CD14-positive monocyte (primary cell): Measurements from ENCODE around the gene GALNT17. TPM values are rescaled to one million over a fixed set of nuclear protein-coding genes. Genes with fewer than 3 reads are reported as not detected.

Source experiments
- DNase-seq, 3 donors: peaks; one replicate each; pipeline ENCODE4 v3.0.0-alpha.2; 2011 to 2022
- H2AFZ ChIP-seq: 2 replicates; pipeline ENCODE4 v1.6.0; 2012; ENCODE audit warnings: mild to moderate bottlenecking, low read depth, low read length, inconsistent platforms; ENCODE audit not compliant: insufficient read depth, poor library complexity, severe bottlenecking
- H3K27ac ChIP-seq, 2 donors: 1 replicate in 1 of 2; 2 replicates in 1 of 2; pipeline ENCODE4 v1.5.1; 2012 to 2013; ENCODE audit warnings: low read length in 2 of 2, control low read depth in 1 of 2, inconsistent platforms in 1 of 2, low read depth in 1 of 2, mild to moderate bottlenecking in 1 of 2
- H3K27me3 ChIP-seq, 2 donors: one replicate each; pipeline versions ENCODE4 v1.6.0 to v1.6.1; 2011 to 2013; ENCODE audit warnings: low read length in 2 of 2; ENCODE audit not compliant: control insufficient read depth in 2 of 2, insufficient read depth in 2 of 2
- H3K36me3 ChIP-seq, 2 donors: replicated peaks in 1 of 2; 1 replicate in 1 of 2; 2 replicates in 1 of 2; pipeline versions ENCODE4 v1.5.1 to v1.6.1; 2012 to 2013; ENCODE audit warnings: low read length in 2 of 2, control low read depth in 1 of 2, inconsistent platforms in 1 of 2, mild to moderate bottlenecking in 1 of 2; ENCODE audit not compliant: insufficient read depth in 2 of 2, control insufficient read depth in 1 of 2
- H3K4me1 ChIP-seq, 2 donors: 1 replicate in 1 of 2; 2 replicates in 1 of 2; pipeline versions ENCODE4 v1.5.1 to v1.6.1; 2012 to 2013; ENCODE audit warnings: low read length in 2 of 2, control low read depth in 1 of 2, inconsistent platforms in 1 of 2, mild to moderate bottlenecking in 1 of 2, moderate library complexity in 1 of 2; ENCODE audit not compliant: insufficient read depth in 2 of 2, control insufficient read depth in 1 of 2
- H3K4me2 ChIP-seq: replicated peaks from 2 replicates; pipeline ENCODE3; 2012; ENCODE audit warnings: low read length, moderate library complexity, mild to moderate bottlenecking; ENCODE audit not compliant: poor library complexity, severe bottlenecking; ENCODE audit errors: extremely low read depth
- H3K4me3 ChIP-seq, 3 experiments: fragments of 200-600 bp in 1 of 3; sonication (generic) in 1 of 3; replicated peaks in 1 of 3; 1 replicate in 2 of 3; 2 replicates in 1 of 3; pipeline ENCODE4 v1.5.1; 2011 to 2013; ENCODE audit warnings: low read length in 3 of 3, mild to moderate bottlenecking in 3 of 3, control low read depth in 2 of 3, low read depth in 2 of 3, inconsistent platforms in 1 of 3, moderate library complexity in 1 of 3
- H3K79me2 ChIP-seq: 2 replicates; pipeline ENCODE4 v1.6.0; 2012; ENCODE audit warnings: mild to moderate bottlenecking, control low read depth, inconsistent platforms, low read length, moderate library complexity; ENCODE audit not compliant: insufficient read depth
- H3K9ac ChIP-seq: 2 replicates; pipeline ENCODE4 v1.6.0; 2017; ENCODE audit warnings: low read length, mild to moderate bottlenecking; ENCODE audit not compliant: insufficient read depth, poor library complexity, severe bottlenecking
- H3K9me3 ChIP-seq, 2 donors: replicated peaks in 1 of 2; 1 replicate in 1 of 2; 2 replicates in 1 of 2; pipeline versions ENCODE4 v1.5.1 to v1.6.1; 2012 to 2013; ENCODE audit warnings: low read length in 2 of 2, control low read depth in 1 of 2; ENCODE audit not compliant: control insufficient read depth in 1 of 2, insufficient read depth in 1 of 2
- H4K20me1 ChIP-seq: 2 replicates; pipeline ENCODE4 v1.6.0; 2012; ENCODE audit warnings: mild to moderate bottlenecking, low read length, control low read depth, moderate library complexity; ENCODE audit not compliant: insufficient read depth
- H3K27ac Mint-ChIP-seq, 7 donors: one replicate each; pipeline ENCODE4 v1.8.0; 2020; ENCODE audit warnings: mild to moderate bottlenecking in 7 of 7, mixed read lengths in 7 of 7, moderate library complexity in 6 of 7, inconsistent platforms in 2 of 7
- H3K27me3 Mint-ChIP-seq, 3 donors: one replicate each; pipeline ENCODE4 v1.8.0; 2021 to 2022; ENCODE audit warnings: low read depth in 3 of 3, mild to moderate bottlenecking in 3 of 3, mixed read lengths in 3 of 3, moderate library complexity in 3 of 3, inconsistent platforms in 1 of 3
- H3K36me3 Mint-ChIP-seq, 2 donors: one replicate each; pipeline ENCODE4 v1.8.0; 2020; ENCODE audit warnings: mixed read lengths in 2 of 2, inconsistent platforms in 1 of 2, mild to moderate bottlenecking in 1 of 2
- H3K4me1 Mint-ChIP-seq: one replicate; pipeline ENCODE4 v1.8.0; 2020; ENCODE audit warnings: mild to moderate bottlenecking, mixed read lengths
- H3K4me3 Mint-ChIP-seq, 2 donors: one replicate each; pipeline ENCODE4 v1.8.0; 2020; ENCODE audit warnings: mild to moderate bottlenecking in 2 of 2, mixed read lengths in 2 of 2, moderate library complexity in 1 of 2
- H3K9me3 Mint-ChIP-seq, 7 donors: one replicate each; pipeline ENCODE4 v1.8.0; 2020 to 2022; ENCODE audit warnings: mixed read lengths in 7 of 7, mild to moderate bottlenecking in 6 of 7, moderate library complexity in 6 of 7, inconsistent platforms in 2 of 7
- CTCF ChIP-seq: fragments of 200-600 bp; IDR thresholded peaks from one replicate; pipeline ENCODE4 v1.8.0; 2022; ENCODE audit warnings: antibody characterized with exemption, mild to moderate bottlenecking
- WGBS: methylation state at CpG from one replicate; pipeline ENCODE4 v1.1.5; 2013; ENCODE audit warnings: missing lambda C conversion rate; ENCODE audit not compliant: insufficient coverage; 5-methylcytosine and 5-hydroxymethylcytosine counted together
- intact Hi-C, 2 donors: fragments of 100-400 bp; cut with micrococcal nuclease; formaldehyde crosslinking; loops; one replicate each; pipeline versions ENCODE4 v1.15.0 to v1.15.1; 2023
- polyA plus RNA-seq, 3 donors: library from polyadenylated mRNA; depleted of rRNA in 1 of 3; unstranded in 2 of 3; stranded (reverse) in 1 of 3; fragments of 300-500 nt in 2 of 3; fragments of >200 nt in 1 of 3; fragmentation: Illumina TruSeq in 2 of 3; gene quantifications; 1 replicate in 2 of 3; 2 replicates in 1 of 3; pipeline ENCODE4 v1.2.3, GENCODE V29; 2012 to 2021

Gene GALNT17
- polyA plus RNA-seq, 3 donors: not detected

- Histone ChIP-seq H3K4me2 (no peak overlapping the region), H3K9ac (no peak overlapping the region), H3K36me3 (no peaks in the 10 kb centered on the region), H4K20me1 (no peaks in the 10 kb centered on the region), H3K4me1 (no peaks in the 10 kb centered on the region), H3K9me3 (peaks cover 27 to 63% of the 10 kb centered on the region in 2 donors), H3K27me3 (no peaks in the 10 kb centered on the region), H3K27ac (no peak overlapping the region), H3K4me3 (no peak overlapping the region), H2AFZ (no peak overlapping the region), H3K79me2 (no peaks in the 10 kb centered on the region)
- H3K4me1 Mint-ChIP-seq: no peaks in the 10 kb centered on the region
- no peak for DNase-seq
- TF ChIP-seq CTCF: no peak
- H3K27ac Mint-ChIP-seq: no peak overlapping the region
- peaks cover 5 to 37% (median 25%) of the 10 kb centered on the region in 7 donors for H3K9me3 Mint-ChIP-seq
- WGBS: 93% methylated on average over 10 of the region's 14 CpGs
- intact Hi-C loops: no loop called here
- no peak overlapping the region for H3K4me3 Mint-ChIP-seq
- peaks cover 0 to 3% (median 0%) of the 10 kb centered on the region in 3 donors for H3K27me3 Mint-ChIP-seq
- H3K36me3 Mint-ChIP-seq: no peaks in the 10 kb centered on the region
Observed at GRCh38 chr7:71388181-71388580, 256.2 kb downstream of the GALNT17 start.

- Mint-ChIP-seq H3K36me3 (no peaks in the 10 kb centered on the region), H3K4me1 (no peaks in the 10 kb centered on the region), H3K4me3 (no peak overlapping the region), H3K9me3 (peaks cover 8 to 48% (median 26%) of the 10 kb centered on the region in 7 donors), H3K27ac (no peak overlapping the region), H3K27me3 (peaks cover 0 to 3% (median 0%) of the 10 kb centered on the region in 3 donors)
- 100% methylated on average over 2 of the region's 7 CpGs for whole genome bisulfite sequencing
- Histone ChIP-seq H3K4me1 (no peaks in the 10 kb centered on the region), H3K9ac (no peak overlapping the region), H3K36me3 (no peaks in the 10 kb centered on the region), H3K9me3 (peaks cover 20 to 59% of the 10 kb centered on the region in 2 donors), H4K20me1 (no peaks in the 10 kb centered on the region), H3K27ac (no peak overlapping the region), H3K79me2 (no peaks in the 10 kb centered on the region), H2AFZ (no peak overlapping the region), H3K27me3 (no peaks in the 10 kb centered on the region), H3K4me3 (no peak overlapping the region), H3K4me2 (no peak overlapping the region)
- intact Hi-C loops: no loop called here
- no peak for TF ChIP-seq CTCF
- DNase-seq: no peak
Observed at GRCh38 chr7:71389976-71390375, 258.0 kb downstream of the GALNT17 start.
